BE2C (cell line): Measurements from ENCODE around the gene SLC39A13.
A peak's percentile ranks its signal among the peaks of the same experiment; 100 is the strongest.

Experiments used
- DNase-seq: peaks from one replicate; pipeline ENCODE4 v3.0.0-alpha.2; 2020
- H3K27me3 ChIP-seq: fragments of 250-450 bp; sonication (Bioruptor Pico); 2 replicates; pipeline ENCODE4 v1.5.1; 2020; ENCODE audit warnings: mild to moderate bottlenecking
- H3K36me3 ChIP-seq: fragments of 250-450 bp; sonication (Bioruptor Pico); 2 replicates; pipeline ENCODE4 v1.5.1; 2020; ENCODE audit warnings: mild to moderate bottlenecking
- H3K4me1 ChIP-seq: fragments of 250-450 bp; sonication (Bioruptor Pico); 2 replicates; pipeline ENCODE4 v1.5.1; 2020
- H3K4me3 ChIP-seq: 2 replicates; pipeline ENCODE4 v1.5.1; 2011; ENCODE audit warnings: low read depth, low read length
- H3K9me3 ChIP-seq: fragments of 250-450 bp; sonication (Bioruptor Pico); 2 replicates; pipeline ENCODE4 v1.5.1; 2020
- CTCF ChIP-seq: IDR thresholded peaks from 2 replicates; pipeline ENCODE4 v1.5.1; 2012; ENCODE audit warnings: mild to moderate bottlenecking, low read depth, low read length

SLC39A13 gene

DNA sequence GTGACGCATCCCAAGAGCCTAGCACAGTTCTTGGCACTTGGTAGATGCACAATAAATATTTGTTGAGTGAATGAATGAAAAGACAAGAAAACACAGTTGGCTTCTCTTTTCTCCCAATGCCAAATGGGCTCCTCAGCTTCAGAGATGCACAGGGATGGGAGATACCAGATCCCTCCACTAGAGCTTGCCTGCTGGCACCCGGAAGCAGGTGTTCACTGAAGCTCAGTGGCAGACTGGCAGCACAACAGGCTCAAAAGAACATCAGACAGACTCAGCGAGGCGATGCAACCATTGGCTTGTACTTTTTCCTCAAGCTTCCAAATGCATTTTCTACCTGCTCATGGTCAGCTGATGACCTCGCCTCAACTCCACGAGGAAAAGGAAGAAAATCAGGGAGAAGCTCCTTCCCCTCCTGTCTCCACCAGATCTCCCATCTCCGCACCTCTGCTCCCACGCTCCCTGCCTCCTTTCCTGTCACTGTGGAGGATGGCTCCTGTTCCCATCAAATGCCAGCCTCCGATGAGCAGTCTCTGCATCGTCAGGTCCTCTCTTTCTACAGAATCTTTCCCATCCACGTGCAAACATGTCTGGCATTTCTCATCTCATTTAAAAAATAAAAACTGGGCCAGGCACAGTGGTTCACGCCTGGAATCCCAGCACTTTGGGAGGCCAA lies 34.8 kb downstream of the SLC39A13 start:
- H3K9me3 ChIP-seq: no peaks in the 10 kb centered on the region
- no peaks in the 10 kb centered on the region for H3K27me3 ChIP-seq
- H3K4me1 ChIP-seq: no peaks in the 10 kb centered on the region
- no peaks in the 10 kb centered on the region for H3K36me3 ChIP-seq
- no peak overlapping the region for H3K4me3 ChIP-seq
- peak; percentile 34 for DNase-seq
- TF ChIP-seq CTCF: 0 out of 2 replicates have a peak, but pooled peaks have one; percentile 12

DNA sequence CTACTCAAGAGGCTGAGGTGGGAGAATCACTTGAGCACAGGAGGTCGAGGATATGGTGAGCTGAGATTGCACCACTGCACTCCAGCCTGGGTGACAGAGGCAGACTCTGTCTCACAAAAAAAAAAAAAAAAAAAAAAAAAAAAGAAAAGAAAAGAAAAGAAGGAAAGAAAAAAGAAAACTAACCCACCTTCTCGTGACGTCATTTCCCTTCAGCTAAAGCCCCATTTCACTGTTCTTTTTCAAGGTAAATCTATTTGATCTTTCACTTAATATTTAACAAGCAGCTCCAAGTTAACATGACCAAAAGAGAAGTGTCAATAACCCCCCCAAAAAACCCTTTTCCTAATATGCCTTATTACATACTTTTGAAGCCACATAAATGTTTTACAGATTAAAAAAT lies 35.4 kb downstream of the SLC39A13 start:
- Histone ChIP-seq H3K36me3 (no peaks in the 10 kb centered on the region), H3K4me3 (no peak overlapping the region), H3K27me3 (no peaks in the 10 kb centered on the region)

GRCh38 chr11:47445840-47446239 lies 37.5 kb downstream of the SLC39A13 start:
- TF ChIP-seq CTCF: no peak
- H3K4me3 ChIP-seq: no peak overlapping the region
- no peaks in the 10 kb centered on the region for H3K4me1 ChIP-seq
- H3K27me3 ChIP-seq: no peaks in the 10 kb centered on the region
- no peaks in the 10 kb centered on the region for H3K36me3 ChIP-seq
- no peak for DNase-seq
- H3K9me3 ChIP-seq: no peaks in the 10 kb centered on the region

More for the DNA sequence above, 35.4 kb downstream of the SLC39A13 start:
- no peak for TF ChIP-seq CTCF
- no peak for DNase-seq
- Histone ChIP-seq H3K4me1 (no peaks in the 10 kb centered on the region), H3K9me3 (no peaks in the 10 kb centered on the region)

- Histone ChIP-seq H3K4me1 (no peaks in the 10 kb centered on the region), H3K27me3 (no peaks in the 10 kb centered on the region), H3K4me3 (no peak overlapping the region), H3K36me3 (no peaks in the 10 kb centered on the region), H3K9me3 (no peaks in the 10 kb centered on the region)
- TF ChIP-seq CTCF: no peak
- no peak for DNase-seq
These were observed 38.4 kb downstream of the SLC39A13 start for GRCh38 chr11:47446833-47447232.

DNA sequence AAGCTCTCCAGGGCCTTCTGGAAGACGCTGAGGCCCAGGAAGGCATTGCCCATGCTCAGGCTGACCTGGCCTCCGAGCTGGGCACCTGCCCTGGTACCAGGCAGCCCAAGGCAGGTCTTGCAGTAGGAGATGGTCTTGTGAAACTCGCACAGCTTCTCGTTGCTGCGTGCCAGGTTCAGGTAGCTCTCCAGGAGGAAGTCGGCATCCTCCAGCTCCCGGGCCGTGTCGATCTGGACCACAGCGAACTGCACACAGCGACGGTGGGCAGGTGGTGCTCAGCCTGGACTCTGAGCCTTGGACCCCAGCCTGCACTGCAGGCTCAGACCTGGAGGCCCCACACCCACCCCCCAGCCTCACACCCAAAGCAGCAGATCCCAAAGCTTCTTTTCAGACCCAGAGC lies 39.5 kb downstream of the SLC39A13 start:
- no peak overlapping the region for H3K4me3 ChIP-seq
- H3K4me1 ChIP-seq: no peaks in the 10 kb centered on the region
- H3K27me3 ChIP-seq: no peaks in the 10 kb centered on the region
- no peaks in the 10 kb centered on the region for H3K36me3 ChIP-seq
- no peak for TF ChIP-seq CTCF
- H3K9me3 ChIP-seq: no peaks in the 10 kb centered on the region
- no peak for DNase-seq

DNA sequence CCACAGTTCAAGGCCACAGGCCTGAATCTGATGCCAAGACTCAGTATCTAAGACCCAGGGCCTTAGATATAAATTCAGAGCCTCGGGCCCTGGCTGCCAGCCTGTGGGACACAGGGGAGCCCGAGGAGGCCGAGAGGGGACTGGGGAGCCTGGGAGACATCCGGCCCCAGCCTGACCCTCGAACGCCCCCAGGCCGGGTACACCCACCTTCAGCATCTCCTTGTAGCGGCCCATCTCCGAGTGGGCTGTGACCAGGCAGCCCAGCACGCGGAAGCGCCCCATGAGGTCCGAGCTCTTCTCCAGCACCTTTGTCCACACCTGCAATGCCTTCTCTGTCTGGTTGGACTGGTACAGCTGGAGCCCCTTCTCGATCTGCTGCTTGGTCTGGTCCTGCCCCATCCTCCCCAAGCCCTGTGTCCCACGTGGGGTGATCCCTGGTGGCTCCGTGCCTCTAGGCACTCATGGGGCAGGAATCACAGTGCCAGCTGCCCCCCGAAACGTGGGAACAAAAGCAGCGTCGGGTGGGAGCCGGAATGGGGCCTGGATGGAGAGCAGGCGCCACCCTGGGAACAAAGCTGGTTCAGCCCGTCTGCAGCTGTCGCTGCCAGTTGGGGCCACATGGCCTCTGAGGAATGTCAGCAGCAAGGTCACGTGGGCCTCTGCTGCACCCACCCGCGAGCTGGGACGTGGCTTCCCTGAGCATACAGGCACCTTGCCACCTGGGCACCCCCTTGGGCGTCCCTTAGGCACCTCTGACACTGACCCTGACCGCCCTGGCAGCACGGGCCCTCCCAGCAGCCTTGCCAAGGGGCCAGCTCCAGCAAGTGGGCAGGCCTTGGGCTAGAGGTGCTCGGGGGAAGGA lies 40.4 kb downstream of the SLC39A13 start, which contains the start of gene RAPSN:
TSS of gene RAPSN (minus strand) at position 571 of the 862 bp plus-strand sequence. CDS start at position 399, 172 bp downstream.
- DNase-seq: no peak
- no peaks in the 10 kb centered on the region for H3K9me3 ChIP-seq
- H3K4me1 ChIP-seq: no peaks in the 10 kb centered on the region
- H3K4me3 ChIP-seq: no peak within 1 kb of the TSS
- H3K27me3 ChIP-seq: no peaks in the 10 kb centered on the region
- H3K36me3 ChIP-seq: no peaks in the 10 kb centered on the region
- no peak for TF ChIP-seq CTCF
